HG02798 (cell line): ENCODE results near the gene ARF1.

Experiments used
- ATAC-seq: cut with Tn5 transposase; IDR thresholded peaks from one replicate; pipeline ENCODE4 v1.9.1; 2021; ENCODE audit warnings: mild to moderate bottlenecking; ENCODE audit not compliant: unreplicated experiment, poor library complexity

ARF1 gene

DNA sequence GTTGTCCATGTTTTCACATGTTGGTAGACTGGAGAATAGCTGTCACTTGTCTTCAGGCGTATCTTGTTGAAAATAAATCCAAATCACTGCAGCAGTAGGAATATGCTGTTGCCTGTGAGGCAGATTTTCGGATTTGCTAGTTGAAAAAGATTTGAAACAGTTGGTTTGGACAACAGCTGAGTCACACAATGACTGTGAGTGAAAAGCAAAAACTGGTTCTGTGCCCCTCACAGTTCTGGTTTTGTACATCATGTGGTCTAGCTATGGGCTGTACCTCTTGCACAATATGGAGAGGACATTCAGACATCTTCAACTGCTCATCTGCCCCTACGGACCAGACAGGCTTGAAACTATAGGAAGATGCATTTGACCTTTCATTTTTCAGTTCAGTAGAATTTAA is 1.8 kb downstream of the ARF1 start:
- ATAC-seq, result no peak

DNA sequence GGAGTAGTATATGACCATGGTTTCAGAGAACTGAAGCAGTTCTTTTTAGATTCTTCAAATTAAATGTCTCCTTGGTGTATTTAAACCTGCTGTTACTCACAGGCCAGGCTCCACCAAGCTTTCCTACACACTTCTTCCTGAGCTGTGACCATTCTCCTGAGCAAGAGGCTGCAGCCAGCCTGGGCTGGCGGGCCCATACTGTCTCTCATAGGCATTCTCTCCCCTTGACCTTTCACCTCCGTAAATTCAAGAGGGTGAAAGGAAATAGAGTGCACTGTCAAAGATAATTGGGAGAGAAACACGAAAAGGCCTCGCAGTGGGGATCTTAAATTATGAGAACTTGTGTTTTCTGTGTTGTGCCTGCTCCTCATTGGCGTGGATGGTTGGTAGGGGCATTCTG is 2.3 kb downstream of the ARF1 start:
- ATAC-seq, result no peak

DNA sequence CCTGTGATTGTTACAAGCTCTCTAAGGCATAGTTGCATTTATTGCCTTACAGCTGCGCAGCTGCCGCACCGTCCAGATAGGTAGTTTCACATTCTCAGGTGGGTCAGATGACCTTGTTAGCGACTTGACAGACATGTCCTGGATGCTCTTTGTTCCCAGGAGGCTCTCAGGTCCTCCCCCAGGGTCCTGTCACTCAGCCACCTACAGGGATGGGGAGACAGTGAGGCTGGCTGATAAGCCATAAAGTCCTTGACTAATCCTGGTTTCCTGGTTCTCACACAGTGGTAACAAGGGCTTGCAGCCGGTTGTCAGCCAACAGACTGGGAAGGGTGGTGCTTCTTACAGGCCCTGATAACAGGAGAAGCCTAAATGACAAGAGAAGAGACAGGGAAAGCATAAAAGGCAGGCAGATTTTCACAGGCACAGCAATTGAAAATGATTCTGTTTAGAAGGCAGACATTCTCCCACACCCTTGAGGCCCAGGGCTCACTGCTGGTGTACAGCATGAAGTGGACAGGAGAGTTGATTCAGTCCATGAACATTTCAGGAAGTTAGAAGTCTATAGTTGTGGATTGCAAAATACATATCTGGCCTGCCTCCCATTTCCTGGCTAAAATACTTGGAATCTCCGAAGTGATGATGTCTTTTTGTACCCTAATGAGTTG is 2.9 kb downstream of the ARF1 start:
- no peak for ATAC-seq

DNA sequence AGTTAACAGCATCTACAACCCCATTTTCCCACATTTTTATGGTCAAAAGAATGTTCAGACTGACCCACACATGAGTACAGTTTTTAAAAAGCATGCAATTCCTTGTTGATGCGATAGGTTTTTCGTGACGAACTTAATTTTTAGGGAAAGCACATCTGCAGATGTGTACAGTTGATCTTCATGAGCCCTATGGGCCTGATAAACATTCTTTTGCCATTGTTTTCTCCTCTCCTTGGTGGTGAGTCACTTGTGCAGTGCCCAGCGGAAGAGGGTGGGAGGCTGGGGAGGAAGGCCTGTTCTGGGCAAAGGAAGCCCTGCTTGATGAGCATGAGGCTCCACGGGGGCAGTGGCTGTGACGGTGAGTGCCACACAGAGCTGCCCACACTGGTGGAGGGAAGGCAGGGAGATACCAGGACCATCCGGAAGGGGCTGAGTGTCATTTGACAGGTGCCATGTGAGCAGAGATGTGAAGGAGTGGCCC is 5.3 kb downstream of the ARF1 start:
- no peak for ATAC-seq

DNA sequence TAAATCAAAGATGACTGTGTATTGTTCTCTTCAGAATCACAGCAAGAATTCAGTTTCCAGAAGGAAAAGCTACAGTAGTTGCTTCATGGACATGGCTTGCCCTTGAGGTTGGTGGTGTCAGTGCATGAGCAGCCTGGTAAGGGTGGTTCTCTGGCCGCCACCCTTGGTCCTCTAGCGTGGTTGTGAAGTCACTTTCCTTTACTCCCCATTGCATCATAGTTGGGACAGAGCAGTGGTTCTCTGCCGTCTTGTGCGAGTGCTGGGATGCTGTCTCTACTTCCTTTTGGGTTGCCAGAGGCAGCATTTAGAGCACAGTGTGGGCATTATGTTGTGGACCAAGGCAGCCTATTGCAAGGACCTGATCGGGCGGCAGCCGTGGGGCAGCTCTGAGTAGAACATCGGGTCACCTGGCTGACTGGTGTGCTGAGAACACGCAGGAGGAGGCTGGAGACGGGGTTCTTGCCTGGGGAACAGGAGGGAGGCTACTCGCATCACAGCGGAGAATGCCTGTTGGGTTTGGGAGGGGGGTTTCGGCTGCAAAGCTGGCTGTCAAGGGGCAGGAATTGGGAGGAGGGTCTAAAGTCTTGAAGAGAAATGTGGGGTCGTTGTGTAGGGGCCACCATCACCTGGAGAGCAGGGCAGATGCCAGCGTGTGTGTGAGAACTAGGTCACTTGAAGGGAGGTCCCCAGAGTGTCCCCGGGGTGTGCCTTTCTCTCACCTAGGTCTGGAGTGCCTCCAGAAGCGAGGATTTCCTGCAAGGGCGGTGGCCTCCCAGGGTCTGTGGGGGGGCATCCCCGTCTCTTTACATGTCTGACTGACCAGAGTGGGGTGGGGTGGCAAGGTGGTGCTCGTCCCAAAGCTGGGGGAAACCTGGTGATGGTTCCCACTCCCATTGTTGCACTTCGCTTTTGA is 6.3 kb downstream of the ARF1 start:
- no peak for ATAC-seq

DNA sequence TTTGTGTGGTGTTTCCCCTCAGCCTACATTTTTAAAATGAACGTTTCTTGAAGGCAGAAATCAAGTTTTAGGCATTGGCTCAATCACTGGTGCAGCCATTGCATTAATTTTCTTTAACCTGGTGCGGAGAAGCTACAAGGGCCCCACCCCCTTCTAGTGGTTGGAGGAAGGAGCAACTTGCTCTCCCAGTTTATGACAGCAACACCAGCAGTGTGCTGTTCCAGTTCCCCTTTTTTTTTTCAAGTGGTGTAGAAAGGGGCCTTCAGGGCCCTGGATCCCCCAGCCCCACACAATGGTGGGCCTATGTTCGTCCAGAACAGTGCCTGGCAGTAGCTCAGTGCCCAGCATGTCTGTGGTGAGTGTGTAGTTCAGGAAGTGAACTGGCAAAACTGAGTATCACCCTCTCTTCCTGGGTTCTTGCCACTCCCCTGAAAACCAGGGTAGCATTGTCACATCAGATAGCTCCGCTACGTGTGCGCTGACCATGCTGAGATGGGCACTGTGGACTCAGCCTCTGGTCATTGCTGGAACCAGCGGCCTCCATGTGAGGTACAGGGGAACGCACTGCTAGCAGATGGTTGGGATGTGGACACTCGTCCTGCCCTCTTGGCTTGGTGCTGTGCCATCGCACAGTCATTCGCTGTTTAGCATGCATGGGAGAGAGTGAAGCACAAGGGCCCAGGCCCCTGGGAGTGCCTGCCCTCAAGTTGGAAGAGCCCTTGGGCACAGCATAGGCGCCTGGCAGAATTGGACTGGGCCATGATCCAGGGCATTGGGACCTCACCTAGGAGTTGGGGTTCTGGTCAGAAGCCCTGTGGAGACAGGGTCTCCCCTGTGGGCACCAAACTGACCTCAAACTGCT is 7.2 kb downstream of the ARF1 start:
- peak; percentile 37 for ATAC-seq

DNA sequence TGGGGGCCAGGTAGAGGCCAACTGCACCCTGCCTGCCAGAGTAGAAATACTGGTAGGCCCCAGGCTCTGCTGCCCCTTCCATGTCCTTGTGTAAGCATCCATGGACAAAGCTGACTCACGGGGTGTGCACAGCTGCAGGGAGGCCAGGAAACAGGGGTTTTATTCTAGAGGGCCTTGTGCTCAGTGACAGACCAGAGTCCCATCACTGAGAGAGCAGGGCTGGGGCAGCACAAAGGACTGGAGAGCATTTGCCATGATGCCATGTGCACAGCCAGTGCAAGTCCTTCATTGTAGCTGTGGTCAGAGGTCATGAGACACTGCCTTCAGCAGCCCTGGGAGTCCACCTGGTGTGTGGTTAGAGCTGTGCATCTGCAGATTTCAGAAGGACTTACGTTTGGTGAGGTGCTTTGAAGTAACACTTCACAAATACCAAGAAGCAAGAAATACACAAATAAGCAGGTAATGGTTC is 8.1 kb downstream of the ARF1 start:
- ATAC-seq, result peak; percentile 53

DNA sequence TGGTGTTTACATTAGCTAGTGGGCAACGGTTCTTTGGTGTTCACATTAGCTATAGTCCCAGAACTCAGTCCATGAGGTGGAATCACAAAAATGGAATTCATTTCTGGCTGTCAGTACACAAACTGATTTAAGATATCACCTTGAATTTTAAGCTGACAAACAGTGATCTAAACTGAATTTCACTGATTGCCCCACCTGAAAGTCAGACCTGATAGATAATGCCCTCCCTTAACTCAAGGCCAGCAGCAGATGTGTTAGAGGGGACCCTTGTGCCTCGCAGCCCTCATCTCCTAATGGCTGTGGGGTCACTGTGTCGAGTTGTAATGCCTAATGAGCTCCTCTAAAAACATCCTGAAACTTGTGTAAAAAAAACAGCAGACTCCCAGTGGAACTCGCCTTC is 8.6 kb downstream of the ARF1 start:
- no peak for ATAC-seq

DNA sequence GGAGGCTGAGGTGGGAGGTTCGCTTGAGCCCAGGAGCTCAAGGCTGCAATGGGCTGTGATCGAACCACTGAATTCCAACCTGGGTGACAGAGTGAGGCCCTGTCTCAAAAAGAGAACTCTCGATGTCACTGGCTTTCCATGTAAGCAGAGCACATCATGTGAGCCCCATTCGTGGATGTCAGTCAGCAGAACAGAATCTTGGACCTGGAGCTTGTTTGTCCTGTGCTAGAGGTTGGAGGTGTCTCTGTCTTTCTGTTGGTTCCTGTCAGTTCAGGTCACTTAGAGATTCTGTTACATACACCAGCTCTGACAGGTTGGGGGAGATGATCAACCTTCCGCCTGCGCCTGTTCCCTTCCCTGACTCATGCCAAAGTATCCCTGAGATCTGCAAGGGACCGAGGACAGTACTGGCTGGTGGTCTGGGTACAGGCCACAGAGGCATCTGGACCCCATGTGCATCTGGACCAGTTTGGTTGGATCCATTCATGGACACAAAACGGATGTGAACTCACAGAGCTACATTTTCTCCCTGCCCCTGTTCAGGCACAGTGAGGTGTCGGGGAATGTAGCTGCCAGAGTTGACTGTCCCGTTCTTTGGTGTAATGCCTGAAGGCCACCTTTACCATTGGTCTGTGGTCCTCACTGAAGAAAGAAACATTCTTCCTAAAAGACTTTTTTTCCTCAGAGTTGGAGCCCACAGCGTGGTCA is 10.0 kb downstream of the ARF1 start:
- ATAC-seq, result no peak

DNA sequence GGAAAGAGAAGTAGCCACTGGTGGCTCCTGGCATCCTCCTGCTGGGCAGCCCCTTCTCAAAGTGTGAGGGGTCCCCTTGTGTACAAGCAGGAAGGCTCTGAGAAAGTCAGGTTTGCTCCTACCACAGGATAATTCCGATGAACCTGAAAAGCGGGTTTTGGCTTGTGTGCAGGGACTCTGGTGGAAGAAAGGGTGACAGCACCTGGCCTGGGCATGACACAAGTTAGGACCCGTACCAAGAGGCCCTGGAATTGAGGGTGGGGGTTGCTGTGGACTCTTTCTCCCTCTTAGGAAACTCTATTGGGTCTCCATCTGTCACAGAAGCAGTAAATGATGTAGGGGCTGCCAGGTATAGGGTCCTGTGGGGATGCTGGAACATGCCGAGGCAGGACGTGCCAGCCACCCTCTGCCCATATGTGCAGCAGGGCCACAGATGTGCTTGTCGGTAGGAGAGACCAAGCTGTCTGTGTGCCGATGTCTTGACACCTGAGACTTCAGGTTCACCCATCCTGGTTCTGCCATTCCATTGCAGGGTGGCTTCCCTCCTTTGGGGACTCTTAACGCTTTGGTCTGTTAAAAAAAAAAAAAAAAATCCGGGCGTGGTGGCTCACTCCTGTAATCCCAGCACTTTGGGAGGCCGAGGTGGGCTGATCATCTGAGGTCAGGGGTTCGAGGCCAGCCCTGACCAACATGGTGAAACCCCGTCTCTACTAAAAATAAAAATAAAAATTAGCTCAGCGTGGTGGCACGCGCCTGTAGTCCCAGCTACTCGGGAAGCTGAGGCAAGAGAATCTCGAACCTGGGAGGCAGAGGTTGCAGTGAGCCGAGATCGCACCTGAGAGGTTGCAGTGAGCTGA is 10.8 kb downstream of the ARF1 start:
- no peak for ATAC-seq

DNA sequence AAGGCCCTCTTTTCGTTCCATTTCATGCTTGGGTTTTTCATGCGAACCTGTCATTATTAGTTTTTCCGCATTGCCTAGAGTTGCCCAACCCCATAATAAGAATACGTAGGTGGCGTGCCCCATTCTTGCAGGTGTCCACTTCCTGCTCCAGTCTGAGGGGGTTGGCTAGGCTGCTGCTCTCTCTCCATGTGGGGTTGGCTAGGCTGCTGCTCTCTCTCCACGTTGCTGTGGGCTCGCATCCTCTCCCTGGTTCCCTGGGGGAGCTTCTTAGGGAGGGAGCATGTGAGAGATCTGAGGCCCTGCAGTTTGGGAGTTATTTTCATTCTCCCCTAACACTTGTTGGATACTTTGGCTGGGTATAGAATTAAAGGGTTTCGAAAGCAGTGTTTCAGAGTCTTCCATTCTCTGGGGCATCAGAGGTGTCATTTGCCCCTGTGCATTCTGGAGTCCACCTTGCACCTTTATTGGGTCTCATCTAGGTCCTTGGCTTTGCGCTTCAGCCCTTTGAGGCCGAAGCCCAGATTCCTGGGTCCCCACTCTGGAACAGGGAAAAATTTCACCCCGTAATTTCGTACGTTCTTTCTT is 12.0 kb downstream of the ARF1 start:
- no peak for ATAC-seq

DNA sequence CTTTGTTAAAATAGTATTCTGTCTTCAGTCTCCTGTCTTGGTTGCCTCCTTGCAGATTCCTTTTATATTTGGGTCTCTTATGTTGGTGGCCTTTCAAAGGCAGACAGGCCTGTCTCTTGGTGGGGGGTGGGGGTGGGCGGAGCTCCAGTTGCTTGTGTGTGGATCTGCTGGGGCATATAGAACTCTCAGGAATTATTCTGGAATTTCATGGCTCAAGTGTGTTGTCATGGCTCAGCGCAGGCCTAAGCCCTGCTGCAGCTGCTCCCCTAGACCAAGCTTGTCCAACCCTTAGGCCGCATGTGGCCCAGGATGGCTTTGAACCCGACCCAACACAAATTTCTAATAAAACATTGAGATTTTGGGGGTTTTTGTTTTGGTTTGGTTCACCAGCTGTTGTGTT is 12.7 kb downstream of the ARF1 start:
- no peak for ATAC-seq

DNA sequence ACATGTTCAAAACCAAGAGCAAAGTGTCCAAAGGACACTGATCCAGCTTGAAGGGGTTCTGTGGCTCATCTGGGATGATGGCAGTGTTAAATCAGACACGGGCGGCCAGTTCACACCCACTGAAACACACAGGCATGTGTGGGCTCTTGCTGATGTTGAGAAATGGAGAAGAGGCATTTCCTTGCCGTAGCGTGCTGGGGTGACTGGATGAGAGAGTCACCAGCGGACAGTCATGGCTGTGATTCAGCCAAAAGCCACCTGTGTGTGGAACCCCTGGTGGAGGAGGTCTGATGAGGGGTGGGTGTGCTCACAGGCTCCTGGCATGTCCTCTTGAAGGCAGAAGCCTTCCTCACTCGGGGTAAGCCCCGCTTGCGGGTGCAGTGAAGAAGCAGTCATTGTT is 13.4 kb downstream of the ARF1 start:
- no peak for ATAC-seq

DNA sequence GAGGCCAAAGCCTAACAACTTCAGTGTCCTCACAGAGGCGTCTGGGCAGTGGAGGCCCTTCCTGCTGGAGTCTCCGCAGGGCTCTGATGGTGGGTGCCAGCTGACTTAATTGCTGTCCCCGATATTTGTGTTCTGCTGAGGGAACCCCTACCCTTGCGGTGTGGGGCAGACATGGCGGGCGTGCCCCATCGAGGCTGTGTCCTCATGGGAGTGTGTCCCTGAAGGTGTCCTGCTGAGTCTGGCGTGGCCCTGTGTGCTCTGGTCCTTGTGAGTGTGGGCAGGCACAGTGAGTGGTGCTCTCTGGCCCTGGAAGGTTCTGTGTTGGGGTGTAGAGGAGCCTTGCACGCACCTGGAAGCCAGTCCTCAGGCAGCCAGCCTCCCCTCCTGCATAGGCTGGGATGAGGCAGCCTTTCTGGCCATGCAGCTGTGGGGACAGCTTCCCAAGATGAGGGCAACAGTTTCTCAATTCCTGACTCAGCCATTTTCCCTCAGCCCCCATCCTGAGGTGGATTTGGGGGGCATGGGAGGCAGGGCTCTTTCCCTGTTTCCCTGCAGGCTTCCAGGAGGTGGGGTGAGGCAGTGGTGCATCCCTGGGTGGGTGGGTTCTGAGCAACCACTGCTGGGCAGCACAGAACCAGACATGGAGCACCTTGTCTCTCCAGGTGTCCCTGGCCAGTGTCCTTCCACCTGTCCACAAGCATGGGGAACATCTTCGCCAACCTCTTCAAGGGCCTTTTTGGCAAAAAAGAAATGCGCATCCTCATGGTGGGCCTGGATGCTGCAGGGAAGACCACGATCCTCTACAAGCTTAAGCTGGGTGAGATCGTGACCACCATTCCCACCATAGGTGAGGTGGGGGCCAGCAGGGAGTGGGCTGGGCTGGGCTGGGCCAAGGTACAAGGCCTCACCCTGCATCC is 14.2 kb downstream of the ARF1 start:
- ATAC-seq, result no peak

DNA sequence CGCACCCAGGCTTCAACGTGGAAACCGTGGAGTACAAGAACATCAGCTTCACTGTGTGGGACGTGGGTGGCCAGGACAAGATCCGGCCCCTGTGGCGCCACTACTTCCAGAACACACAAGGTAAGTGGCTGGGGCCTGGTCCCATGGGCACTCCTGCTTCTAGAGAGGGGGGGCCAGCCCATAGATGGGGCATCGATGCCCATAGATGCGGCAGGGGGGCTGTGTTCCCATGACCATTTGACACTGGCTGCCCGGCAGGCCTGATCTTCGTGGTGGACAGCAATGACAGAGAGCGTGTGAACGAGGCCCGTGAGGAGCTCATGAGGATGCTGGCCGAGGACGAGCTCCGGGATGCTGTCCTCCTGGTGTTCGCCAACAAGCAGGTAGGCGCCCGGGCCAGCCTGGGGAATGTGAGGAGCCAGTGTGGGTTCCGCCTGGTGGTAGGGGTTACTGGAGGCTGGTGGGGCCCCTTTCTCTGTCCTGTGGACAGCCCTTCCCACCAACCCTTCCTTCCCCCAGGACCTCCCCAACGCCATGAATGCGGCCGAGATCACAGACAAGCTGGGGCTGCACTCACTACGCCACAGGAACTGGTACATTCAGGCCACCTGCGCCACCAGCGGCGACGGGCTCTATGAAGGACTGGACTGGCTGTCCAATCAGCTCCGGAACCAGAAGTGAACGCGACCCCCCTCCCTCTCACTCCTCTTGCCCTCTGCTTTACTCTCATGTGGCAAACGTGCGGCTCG is 15.0 kb downstream of the ARF1 start:
- ATAC-seq, result no peak

DNA sequence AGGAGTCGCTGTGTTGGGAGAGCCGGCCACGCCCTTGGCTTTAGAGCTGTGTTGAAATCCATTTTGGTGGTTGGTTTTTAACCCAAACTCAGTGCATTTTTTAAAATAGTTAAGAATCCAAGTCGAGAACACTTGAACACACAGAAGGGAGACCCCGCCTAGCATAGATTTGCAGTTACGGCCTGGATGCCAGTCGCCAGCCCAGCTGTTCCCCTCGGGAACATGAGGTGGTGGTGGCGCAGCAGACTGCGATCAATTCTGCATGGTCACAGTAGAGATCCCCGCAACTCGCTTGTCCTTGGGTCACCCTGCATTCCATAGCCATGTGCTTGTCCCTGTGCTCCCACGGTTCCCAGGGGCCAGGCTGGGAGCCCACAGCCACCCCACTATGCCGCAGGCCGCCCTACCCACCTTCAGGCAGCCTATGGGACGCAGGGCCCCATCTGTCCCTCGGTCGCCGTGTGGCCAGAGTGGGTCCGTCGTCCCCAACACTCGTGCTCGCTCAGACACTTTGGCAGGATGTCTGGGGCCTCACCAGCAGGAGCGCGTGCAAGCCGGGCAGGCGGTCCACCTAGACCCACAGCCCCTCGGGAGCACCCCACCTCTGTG is 15.9 kb downstream of the ARF1 start:
- ATAC-seq, result no peak

DNA sequence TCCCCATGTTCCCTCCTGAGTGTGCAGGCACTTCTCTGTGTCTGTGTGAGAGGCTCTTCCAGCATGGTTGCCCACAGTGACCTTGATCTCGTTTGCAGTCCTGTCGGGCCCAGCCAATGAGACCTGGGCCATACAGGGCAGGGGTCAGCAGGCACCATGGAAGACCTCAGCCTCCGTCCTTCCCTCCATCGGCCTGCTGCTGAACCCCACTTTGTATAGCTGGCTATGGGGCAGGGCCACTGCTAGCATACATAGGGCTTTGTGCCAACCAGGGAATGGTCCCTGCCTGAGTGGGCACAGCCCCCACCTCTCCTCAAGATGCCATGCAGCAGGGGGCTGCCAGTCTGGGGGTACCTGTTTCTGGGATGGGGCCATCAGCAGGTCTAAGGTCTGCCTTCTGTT is 16.8 kb downstream of the ARF1 start:
- ATAC-seq, result no peak
